Measurements from ENCODE around the gene BTG2.

DNA sequence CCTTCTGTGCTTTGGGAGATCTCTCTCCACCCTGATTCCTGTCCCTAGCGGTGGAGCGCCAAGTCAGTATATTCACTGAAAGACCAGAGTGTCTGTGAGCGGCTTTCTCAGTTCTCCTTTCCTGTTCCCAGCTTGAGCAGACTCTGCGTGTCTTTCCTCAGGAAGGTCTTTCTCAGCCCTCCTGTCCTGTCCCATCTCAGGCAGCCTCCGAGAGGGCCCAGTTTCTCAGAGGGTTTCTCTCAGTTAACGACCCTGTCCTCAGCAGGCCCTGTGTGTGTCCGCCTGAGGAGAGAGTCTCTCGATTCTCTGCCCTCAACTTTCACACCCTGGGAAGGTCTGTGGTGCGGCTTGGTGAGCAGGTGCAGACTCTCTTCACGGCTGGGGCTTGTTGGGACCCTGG, 41.8 kb upstream of the BTG2 start:
- TF ChIP-seq, protein P1, sequence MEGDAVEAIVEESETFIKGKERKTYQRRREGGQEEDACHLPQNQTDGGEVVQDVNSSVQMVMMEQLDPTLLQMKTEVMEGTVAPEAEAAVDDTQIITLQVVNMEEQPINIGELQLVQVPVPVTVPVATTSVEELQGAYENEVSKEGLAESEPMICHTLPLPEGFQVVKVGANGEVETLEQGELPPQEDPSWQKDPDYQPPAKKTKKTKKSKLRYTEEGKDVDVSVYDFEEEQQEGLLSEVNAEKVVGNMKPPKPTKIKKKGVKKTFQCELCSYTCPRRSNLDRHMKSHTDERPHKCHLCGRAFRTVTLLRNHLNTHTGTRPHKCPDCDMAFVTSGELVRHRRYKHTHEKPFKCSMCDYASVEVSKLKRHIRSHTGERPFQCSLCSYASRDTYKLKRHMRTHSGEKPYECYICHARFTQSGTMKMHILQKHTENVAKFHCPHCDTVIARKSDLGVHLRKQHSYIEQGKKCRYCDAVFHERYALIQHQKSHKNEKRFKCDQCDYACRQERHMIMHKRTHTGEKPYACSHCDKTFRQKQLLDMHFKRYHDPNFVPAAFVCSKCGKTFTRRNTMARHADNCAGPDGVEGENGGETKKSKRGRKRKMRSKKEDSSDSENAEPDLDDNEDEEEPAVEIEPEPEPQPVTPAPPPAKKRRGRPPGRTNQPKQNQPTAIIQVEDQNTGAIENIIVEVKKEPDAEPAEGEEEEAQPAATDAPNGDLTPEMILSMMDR (IDR thresholded peaks at IDR 0.05; ENCODE audit: insufficient read depth, low read length, poor library complexity, severe bottlenecking) = no peak
- no peak for TF ChIP-seq EZH2phosphoT487 (conservative IDR thresholded peaks at IDR 0.05; ENCODE audit: low read length)
